H1 (cell line): ENCODE data around the gene STRIT1. TPM values are rescaled to one million over a fixed set of nuclear protein-coding genes. Genes with fewer than 3 reads are reported as not detected.

ENCODE experiments used
- CTBP2 ChIP-seq: IDR thresholded peaks from 2 replicates; pipeline ENCODE4 v1.7.0; 2011; ENCODE audit warnings: borderline replicate concordance, mild to moderate bottlenecking, moderate library complexity, mixed read lengths, low read length; ENCODE audit not compliant: insufficient read depth, insufficient read length
- EZH2 ChIP-seq: fragments of 200-600 bp; sonication (generic); IDR thresholded peaks from 2 replicates; pipeline ENCODE4 v1.7.1; 2012; ENCODE audit warnings: low read depth, mild to moderate bottlenecking, moderate library complexity, low read length, inconsistent platforms; ENCODE audit not compliant: severe bottlenecking
- POLR2A ChIP-seq, 2 experiments: IDR thresholded peaks; 1 replicate in 1 of 2; 2 replicates in 1 of 2; pipeline ENCODE4 v1.6.1; 2011; ENCODE audit warnings: low read depth in 2 of 2, low read length in 2 of 2, mild to moderate bottlenecking in 2 of 2; ENCODE audit errors: control extremely low read depth in 1 of 2
- RNF2 ChIP-seq: fragments of 200-900, 300-1000 bp; sonication (generic); IDR thresholded peaks from 2 replicates; pipeline ENCODE4 v1.7.1; 2016; ENCODE audit warnings: borderline replicate concordance, low read depth, mild to moderate bottlenecking, antibody characterized with exemption, low read length; ENCODE audit not compliant: poor library complexity, severe bottlenecking; ENCODE audit errors: missing control alignments
- SIN3A ChIP-seq, 2 experiments: IDR thresholded peaks in 1 of 2; conservative IDR thresholded peaks in 1 of 2; 2 replicates each; pipeline ENCODE4 v1.6.1; 2011 to 2012; ENCODE audit warnings: low read length in 2 of 2, improper control_type of control experiment in 1 of 2, low read depth in 1 of 2, mild to moderate bottlenecking in 1 of 2
- polyA plus RNA-seq, 7 experiments: library from polyadenylated mRNA; depleted of rRNA in 3 of 7; stranded (reverse) in 5 of 7; unstranded in 2 of 7; fragments of >200 nt in 5 of 7; fragments of 200-250 nt in 2 of 7; gene quantifications; 1 replicate in 5 of 7; 2 replicates in 1 of 7; 4 replicates in 1 of 7; pipeline versions ENCODE4 v1.2.1 to v1.2.3, GENCODE V29; 2011 to 2013; ENCODE audit warnings: missing spikeins in 2 of 7, mixed read lengths in 2 of 7
- total RNA-seq: library from RNA; stranded (reverse); fragmentation: NEBNext Ultra II Directional; extraction: Animal tissue kit (Norgen Biotek cat#: 25700); gene quantifications from 2 replicates; pipeline ENCODE4 v1.2.1, GENCODE V29; 2021

Gene STRIT1
- total and polyA plus RNA-seq, 2 of the 8 experiments (the other 6 are each of a cell fraction or from before 2014, with no cell fraction given), result 0.15 to 0.47 TPM

DNA sequence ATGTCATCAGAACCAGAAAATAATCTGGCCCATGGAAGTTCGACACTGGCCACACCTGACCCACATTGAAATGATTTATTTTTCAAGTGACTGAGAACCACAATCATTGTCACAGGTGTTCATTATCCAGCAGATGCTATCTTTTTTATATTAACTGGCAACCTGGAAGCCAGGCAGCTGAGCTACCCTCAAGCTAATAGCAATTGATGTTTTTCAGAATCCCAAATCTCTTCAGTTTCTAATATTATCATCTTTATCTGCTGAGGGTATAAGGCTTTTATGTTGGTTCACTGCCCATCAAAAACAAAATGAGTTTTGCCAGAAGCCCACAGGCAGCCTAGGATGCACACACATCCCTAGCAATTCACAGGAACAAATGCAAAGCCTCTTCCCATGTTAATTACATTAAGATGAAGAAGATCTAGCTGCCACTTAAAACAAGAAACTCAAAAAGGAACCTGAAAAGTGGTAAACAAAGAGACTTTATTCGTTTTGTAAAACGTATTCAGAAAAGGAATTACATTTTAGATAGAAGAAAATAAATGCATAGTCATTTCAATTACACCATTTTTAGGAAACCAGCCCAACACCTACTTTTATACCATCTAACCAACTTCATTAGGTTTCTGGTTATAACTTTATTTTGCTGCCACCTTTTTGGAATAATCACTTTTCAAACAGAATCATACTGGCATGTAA, 40.9 kb upstream of the STRIT1 start (continued):
- TF ChIP-seq RNF2 (no peak), SIN3A (conservative IDR thresholded peaks at IDR 0.05 in 1 of 2, IDR thresholded peaks at IDR 0.05 in 1 of 2; ENCODE audit: low read depth in 1 of 2, low read length in 2 of 2) (no peak), CTBP2 (no peak), POLR2A (IDR thresholded peaks at IDR 0.05; ENCODE audit: control extremely low read depth in 1 of 2, low read depth in 2 of 2, low read length in 2 of 2) (no peak), EZH2 (no peak)
